H1 (cell line): ENCODE data around the gene VPS13D. TPM values are rescaled to one million over a fixed set of nuclear protein-coding genes. Genes with fewer than 3 reads are reported as not detected.

Experiments used
- BCL11A ChIP-seq, 2 experiments: IDR thresholded peaks; one replicate each; pipeline ENCODE4 v1.6.1; 2011; ENCODE audit warnings: low read depth in 2 of 2, low read length in 2 of 2, mild to moderate bottlenecking in 2 of 2
- CEBPB ChIP-seq: IDR thresholded peaks from 2 replicates; pipeline ENCODE4 v1.6.1; 2012; ENCODE audit warnings: low read depth, low read length
- CTBP2 ChIP-seq: IDR thresholded peaks from 2 replicates; pipeline ENCODE4 v1.7.0; 2011; ENCODE audit warnings: borderline replicate concordance, mild to moderate bottlenecking, moderate library complexity, mixed read lengths, low read length; ENCODE audit not compliant: insufficient read depth, insufficient read length
- MAFK ChIP-seq: IDR thresholded peaks from 2 replicates; pipeline ENCODE4 v1.6.1; 2012; ENCODE audit warnings: low read depth, mild to moderate bottlenecking, improper control_type of control experiment, low read length
- RXRA ChIP-seq: IDR thresholded peaks from 2 replicates; pipeline ENCODE4 v1.6.1; 2011; ENCODE audit warnings: low read depth, mild to moderate bottlenecking, low read length, moderate library complexity; ENCODE audit not compliant: insufficient read depth
- polyA plus RNA-seq, 7 experiments: library from polyadenylated mRNA; depleted of rRNA in 3 of 7; stranded (reverse) in 5 of 7; unstranded in 2 of 7; fragments of >200 nt in 5 of 7; fragments of 200-250 nt in 2 of 7; gene quantifications; 1 replicate in 5 of 7; 2 replicates in 1 of 7; 4 replicates in 1 of 7; pipeline versions ENCODE4 v1.2.1 to v1.2.3, GENCODE V29; 2011 to 2013; ENCODE audit warnings: missing spikeins in 2 of 7, mixed read lengths in 2 of 7
- total RNA-seq: library from RNA; stranded (reverse); fragmentation: NEBNext Ultra II Directional; extraction: Animal tissue kit (Norgen Biotek cat#: 25700); gene quantifications from 2 replicates; pipeline ENCODE4 v1.2.1, GENCODE V29; 2021
- TF ChIP-seq, protein P1 (sequence below): fragments of 300-600 bp; sonication (generic); IDR thresholded peaks from 2 replicates; pipeline ENCODE4 v1.7.1; 2012; ENCODE audit warnings: low read length, moderate library complexity, mild to moderate bottlenecking, inconsistent platforms; ENCODE audit not compliant: insufficient replicate concordance

Gene VPS13D
- total and polyA plus RNA-seq, 2 of the 8 experiments (the other 6 are each of a cell fraction or from before 2014, with no cell fraction given) = 10.9 to 31.2 TPM

DNA sequence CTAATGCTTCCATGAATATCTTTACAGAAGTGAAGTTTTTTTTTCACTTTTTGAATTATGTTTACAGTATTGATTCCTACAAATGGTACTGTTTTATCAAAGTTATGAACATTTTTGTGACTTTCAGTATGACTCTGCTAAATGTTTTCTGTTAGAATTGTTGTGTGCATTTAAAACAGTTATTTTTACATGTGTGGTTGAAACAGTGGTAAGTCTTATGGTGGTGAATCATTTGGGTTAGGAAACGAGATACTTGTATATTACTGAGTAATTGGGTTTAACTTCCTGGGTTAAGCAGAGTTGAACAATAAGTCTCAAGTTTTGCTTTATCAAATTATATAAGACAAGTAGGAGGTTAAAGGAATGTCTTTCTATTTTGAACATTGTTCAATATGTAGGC, 66.8 kb downstream of the VPS13D start (continued):
- TF ChIP-seq, protein P1, sequence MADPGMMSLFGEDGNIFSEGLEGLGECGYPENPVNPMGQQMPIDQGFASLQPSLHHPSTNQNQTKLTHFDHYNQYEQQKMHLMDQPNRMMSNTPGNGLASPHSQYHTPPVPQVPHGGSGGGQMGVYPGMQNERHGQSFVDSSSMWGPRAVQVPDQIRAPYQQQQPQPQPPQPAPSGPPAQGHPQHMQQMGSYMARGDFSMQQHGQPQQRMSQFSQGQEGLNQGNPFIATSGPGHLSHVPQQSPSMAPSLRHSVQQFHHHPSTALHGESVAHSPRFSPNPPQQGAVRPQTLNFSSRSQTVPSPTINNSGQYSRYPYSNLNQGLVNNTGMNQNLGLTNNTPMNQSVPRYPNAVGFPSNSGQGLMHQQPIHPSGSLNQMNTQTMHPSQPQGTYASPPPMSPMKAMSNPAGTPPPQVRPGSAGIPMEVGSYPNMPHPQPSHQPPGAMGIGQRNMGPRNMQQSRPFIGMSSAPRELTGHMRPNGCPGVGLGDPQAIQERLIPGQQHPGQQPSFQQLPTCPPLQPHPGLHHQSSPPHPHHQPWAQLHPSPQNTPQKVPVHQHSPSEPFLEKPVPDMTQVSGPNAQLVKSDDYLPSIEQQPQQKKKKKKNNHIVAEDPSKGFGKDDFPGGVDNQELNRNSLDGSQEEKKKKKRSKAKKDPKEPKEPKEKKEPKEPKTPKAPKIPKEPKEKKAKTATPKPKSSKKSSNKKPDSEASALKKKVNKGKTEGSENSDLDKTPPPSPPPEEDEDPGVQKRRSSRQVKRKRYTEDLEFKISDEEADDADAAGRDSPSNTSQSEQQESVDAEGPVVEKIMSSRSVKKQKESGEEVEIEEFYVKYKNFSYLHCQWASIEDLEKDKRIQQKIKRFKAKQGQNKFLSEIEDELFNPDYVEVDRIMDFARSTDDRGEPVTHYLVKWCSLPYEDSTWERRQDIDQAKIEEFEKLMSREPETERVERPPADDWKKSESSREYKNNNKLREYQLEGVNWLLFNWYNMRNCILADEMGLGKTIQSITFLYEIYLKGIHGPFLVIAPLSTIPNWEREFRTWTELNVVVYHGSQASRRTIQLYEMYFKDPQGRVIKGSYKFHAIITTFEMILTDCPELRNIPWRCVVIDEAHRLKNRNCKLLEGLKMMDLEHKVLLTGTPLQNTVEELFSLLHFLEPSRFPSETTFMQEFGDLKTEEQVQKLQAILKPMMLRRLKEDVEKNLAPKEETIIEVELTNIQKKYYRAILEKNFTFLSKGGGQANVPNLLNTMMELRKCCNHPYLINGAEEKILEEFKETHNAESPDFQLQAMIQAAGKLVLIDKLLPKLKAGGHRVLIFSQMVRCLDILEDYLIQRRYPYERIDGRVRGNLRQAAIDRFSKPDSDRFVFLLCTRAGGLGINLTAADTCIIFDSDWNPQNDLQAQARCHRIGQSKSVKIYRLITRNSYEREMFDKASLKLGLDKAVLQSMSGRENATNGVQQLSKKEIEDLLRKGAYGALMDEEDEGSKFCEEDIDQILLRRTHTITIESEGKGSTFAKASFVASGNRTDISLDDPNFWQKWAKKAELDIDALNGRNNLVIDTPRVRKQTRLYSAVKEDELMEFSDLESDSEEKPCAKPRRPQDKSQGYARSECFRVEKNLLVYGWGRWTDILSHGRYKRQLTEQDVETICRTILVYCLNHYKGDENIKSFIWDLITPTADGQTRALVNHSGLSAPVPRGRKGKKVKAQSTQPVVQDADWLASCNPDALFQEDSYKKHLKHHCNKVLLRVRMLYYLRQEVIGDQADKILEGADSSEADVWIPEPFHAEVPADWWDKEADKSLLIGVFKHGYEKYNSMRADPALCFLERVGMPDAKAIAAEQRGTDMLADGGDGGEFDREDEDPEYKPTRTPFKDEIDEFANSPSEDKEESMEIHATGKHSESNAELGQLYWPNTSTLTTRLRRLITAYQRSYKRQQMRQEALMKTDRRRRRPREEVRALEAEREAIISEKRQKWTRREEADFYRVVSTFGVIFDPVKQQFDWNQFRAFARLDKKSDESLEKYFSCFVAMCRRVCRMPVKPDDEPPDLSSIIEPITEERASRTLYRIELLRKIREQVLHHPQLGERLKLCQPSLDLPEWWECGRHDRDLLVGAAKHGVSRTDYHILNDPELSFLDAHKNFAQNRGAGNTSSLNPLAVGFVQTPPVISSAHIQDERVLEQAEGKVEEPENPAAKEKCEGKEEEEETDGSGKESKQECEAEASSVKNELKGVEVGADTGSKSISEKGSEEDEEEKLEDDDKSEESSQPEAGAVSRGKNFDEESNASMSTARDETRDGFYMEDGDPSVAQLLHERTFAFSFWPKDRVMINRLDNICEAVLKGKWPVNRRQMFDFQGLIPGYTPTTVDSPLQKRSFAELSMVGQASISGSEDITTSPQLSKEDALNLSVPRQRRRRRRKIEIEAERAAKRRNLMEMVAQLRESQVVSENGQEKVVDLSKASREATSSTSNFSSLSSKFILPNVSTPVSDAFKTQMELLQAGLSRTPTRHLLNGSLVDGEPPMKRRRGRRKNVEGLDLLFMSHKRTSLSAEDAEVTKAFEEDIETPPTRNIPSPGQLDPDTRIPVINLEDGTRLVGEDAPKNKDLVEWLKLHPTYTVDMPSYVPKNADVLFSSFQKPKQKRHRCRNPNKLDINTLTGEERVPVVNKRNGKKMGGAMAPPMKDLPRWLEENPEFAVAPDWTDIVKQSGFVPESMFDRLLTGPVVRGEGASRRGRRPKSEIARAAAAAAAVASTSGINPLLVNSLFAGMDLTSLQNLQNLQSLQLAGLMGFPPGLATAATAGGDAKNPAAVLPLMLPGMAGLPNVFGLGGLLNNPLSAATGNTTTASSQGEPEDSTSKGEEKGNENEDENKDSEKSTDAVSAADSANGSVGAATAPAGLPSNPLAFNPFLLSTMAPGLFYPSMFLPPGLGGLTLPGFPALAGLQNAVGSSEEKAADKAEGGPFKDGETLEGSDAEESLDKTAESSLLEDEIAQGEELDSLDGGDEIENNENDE = no peak
- TF ChIP-seq MAFK (no peak), BCL11A (IDR thresholded peaks at IDR 0.05; ENCODE audit: low read depth in 2 of 2, low read length in 2 of 2) (no peak), CTBP2 (no peak), RXRA (no peak), CEBPB (no peak)
